HG03378 (cell line): ENCODE measurements around the gene MTHFR.
A peak's percentile ranks its signal among the peaks of the same experiment; 100 is the strongest.
"Not testable (repeated sequence)": the region's sequence is repeated elsewhere in the genome, so short reads cannot be mapped to it uniquely, and the experiment has no call there.

Source experiments
- ATAC-seq: cut with Tn5 transposase; IDR thresholded peaks from one replicate; pipeline ENCODE4 v1.9.1; 2021; ENCODE audit warnings: mild to moderate bottlenecking, moderate library complexity; ENCODE audit not compliant: unreplicated experiment

The MTHFR gene

DNA sequence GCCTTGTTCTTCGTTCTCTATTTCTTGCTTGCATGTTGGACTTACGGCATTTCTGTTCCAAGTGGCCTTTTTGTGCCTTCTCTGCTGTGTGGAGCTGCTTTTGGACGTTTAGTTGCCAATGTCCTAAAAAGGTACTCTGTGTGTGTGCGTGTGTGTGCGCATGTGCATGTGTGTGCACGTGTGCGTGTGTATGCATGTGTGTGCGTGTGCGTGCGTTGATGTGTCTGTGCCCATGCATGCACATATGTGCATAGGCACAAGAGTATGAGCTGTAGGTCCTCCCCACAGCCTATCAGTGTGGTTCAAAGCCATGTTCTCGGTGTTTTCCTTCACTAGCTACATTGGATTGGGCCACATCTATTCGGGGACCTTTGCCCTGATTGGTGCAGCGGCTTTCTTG lies 28.1 kb upstream of the MTHFR start:
- no peak for ATAC-seq

DNA sequence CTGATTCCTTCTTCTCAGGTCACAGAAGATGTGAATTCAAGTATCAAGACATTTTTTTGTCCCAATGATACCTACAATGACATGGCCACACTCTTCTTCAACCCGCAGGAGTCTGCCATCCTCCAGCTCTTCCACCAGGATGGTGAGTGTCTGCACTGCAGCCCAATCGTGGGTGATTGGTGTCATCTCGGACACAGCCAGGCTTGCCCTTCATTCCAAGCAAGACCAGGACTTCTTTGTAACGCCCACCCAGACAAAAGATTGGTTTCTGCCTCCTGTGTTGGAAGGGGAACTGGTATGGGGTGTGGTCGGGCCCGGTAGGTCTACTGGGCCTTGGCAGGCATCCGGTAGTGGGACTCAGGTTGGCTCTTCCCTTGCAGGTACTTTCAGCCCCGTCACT lies 27.7 kb upstream of the MTHFR start:
- no peak for ATAC-seq

DNA sequence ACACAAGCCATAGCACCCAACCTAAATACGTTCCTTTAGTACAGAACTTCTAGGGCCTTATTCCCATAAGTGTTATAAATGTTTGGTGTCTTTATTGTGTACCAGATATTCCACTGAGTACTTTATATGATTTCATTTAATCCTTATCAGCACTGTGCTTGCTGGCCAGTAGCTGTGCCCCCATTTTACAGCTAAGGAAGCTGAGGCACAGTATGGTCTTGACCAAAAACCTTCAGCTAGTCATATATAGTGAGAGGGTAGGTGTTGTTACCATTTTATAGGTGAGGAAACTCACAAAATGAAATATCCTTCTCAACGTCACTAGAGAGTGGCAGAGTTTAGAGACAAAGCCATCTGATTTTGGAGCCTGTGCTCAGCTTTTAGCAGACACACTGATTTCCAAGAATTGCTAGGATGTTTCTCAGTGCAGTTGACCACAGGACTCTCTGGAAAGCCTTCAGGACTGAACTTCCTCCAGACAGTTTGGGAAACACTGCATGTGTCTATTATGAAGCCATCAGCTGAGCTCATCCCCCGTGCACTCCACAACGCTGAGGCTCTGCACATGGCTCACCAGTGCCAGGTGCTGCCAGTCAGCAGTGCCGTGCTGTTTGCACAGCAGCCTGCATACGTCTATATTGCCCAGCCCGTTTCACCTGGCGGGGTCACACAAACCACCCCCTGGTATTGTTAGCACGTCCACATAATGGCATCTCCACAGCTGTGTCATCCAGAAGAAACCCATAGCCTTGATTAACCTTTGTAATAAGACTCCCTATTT lies 26.4 kb upstream of the MTHFR start:
- ATAC-seq, result no peak

DNA sequence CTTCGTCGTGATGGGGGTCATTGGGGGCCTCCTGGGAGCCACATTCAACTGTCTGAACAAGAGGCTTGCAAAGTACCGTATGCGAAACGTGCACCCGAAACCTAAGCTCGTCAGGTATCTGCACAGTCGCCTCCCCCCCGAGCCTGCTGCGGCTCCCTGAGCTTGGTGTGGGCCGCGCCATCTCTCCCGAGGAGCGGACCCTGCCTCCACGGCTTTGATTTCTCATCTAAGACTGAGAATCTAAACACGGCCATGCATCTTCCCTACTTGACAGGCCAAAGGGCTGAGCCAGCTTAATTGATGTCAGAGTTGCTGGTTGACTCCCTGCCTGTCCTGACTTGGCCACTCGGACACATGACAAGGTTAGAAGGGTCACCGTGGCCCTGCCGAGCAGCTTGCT lies 22.7 kb upstream of the MTHFR start:
- no peak for ATAC-seq

DNA sequence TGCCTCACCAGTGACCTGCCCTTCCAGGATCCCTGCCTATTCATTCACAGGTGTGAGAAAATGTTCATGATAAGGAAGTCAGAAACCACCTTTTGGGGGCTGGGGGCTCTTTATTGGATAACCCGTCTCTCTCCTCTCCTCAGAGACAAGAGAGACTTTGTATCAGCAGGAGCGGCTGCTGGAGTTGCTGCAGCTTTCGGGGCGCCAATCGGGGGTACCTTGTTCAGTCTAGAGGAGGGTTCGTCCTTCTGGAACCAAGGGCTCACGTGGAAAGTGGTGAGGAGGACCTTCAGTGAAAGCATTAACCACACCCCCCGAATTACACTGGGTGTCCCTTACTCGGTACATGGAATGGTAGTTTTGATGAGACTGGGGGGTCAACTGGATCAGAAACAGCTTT lies 21.2 kb upstream of the MTHFR start:
- no peak for ATAC-seq

DNA sequence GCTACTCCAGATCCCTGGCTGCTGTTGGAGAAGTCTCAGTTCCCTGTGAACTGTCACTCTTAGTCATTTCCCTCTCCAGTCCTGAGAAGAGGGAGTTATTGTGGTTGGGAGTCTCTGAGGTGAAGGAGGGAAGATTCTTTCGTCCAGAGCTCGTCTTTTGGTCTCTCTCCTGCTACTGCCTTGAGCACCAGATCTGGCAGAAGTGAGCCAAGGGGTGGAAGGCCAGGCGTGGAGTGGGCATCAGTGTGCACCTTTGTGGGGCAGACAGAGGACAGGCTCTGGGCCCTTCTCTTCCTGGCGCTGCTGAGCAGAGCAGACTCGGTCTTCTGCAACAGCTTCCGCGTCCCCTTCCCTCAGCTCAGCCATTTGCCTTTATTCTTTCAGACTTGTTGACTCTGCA lies 19.4 kb upstream of the MTHFR start:
- ATAC-seq, result no peak

DNA sequence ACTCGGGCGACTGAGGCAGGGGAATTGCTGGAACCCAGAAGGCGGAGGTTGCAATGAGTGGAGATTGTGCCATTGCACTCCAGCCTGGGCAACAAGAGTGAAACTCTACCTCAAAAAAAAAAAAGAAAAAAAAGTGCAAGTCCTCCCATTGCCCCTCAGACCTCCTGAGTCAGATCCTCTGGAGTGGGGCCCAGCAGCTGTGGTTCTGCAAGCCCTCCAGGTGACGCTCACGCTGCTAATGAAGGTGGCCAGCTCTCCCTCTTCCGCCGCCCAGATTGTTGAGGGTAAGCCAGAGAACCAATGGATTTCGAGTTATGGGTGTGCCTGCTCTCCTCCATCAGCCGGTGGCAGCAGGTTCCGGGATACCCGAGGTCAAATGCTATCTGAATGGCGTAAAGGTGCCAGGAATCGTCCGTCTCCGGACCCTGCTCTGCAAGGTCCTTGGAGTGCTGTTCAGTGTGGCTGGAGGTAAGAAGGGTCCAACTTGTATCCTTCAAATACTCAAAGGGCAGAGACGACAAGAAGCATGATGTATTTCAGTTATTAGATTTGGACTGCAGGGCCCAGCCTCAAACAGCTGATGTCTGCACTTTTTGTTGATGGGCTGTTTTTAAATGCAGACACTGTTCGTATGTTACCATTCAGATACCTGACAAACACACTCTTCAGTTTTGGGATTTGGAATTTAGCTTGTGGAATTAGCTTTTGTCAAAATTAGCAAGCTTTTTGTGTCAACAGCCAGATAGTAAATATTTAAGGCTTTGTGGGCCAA lies 17.8 kb upstream of the MTHFR start:
- no peak for ATAC-seq

DNA sequence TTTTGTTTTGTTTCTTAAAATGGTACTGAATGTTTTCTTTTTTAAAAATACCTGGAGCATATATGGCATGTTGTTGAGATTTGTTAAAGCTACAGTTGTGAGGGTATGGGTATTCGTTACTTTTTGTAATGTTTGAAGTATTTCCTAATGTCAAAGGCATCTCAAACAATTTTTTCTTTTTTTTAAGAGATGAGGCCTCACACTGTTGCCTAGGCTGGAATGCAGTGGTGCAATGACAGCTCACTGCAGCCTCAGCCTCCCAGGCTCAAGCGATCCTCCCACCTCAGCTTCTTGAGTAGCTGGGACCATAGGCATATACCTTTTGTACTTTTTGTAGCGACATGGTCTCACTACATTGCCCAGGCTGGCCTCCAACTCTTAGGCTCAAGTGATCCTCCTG lies 16.3 kb upstream of the MTHFR start:
- no peak for ATAC-seq

DNA sequence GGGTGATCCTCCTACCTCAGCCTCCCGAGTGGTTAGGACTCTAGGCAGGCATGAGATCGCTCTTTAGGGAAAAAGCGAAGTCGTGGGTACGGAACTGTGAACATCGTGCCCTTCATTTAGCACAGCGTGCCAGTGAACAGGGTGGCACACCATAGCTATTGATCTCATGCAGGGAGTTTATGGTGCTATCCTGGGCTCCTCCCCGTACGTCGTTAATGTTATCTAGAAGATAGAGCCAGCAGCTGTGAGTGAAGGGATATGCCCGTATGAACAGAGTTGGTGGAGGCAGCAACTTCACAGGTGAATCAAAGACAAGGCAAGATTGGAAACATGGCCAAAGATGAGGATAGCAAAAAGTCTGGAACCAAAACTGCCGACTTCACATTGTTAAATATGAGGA lies 11.4 kb upstream of the MTHFR start:
- ATAC-seq, result no peak

DNA sequence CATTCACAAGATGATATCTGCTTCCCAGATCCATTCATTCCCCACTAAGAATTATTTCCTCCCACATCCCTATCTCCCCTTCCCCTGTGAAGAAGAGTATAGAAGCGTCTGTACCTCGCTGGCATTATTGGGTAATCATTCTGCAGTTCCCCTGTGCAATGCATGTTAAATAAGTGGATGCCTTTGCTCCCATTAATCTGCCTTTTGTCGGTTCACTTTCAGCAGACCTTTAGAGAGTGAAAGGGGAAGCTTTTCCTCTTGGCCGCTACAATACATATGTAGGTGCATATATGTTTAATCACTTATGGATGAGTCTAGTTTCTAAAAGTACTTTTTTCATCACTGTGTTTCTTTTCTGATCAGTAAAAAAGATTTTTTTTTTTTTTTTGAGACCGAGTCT lies 7.3 kb upstream of the MTHFR start:
- ATAC-seq, result no peak

DNA sequence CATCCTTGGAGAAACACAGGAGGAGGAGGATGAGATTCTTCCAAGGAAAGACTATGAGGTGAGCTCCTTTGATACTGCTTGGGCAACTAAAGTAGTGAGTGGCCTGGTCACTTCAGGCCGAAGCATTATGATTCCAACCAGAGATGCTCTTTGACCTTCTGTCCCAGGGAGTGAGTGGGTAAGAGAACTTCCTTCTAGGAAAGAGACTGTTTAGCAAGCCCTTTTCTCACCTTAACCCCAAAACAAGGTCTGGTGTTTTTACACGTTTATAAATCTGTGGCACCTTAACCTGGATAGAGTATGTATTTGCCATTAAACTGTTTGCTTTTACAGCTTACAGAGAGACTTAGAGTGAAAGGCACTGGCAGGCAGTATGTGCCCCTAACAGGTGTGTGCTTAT lies 1.4 kb upstream of the MTHFR start:
- ATAC-seq, result no peak

DNA sequence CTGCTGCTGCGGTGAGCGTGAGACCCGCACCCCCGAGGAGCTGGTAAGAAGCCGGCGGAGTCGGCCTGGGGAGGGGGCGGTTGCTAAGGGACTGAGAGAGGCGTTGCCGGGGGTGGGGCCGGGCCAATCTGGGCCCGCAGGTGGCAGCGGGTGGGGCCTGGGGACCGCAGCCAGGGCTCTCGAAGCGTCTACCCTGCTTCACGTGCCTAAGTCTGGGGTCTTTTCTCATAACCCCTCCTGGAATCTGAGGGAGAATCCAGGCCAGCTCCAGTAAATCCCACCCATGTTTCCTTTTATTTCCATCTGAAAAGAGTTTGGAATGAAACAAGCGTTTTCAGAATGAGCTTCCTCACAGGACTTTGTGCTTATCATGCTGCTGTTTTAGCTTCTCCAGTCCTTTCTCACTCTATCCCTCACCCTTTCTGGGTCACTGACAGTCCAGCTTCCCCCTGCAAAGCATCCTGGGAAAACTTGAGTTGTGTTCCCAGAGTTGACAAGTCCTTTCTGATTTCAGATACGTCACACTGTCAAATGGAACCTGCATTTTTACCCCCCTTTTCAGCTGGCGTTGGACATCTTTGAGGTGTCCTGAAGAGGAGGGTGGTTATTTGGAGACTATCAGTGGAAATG lies 658 bp upstream of the MTHFR start:
- ATAC-seq, result peak; percentile 10

DNA sequence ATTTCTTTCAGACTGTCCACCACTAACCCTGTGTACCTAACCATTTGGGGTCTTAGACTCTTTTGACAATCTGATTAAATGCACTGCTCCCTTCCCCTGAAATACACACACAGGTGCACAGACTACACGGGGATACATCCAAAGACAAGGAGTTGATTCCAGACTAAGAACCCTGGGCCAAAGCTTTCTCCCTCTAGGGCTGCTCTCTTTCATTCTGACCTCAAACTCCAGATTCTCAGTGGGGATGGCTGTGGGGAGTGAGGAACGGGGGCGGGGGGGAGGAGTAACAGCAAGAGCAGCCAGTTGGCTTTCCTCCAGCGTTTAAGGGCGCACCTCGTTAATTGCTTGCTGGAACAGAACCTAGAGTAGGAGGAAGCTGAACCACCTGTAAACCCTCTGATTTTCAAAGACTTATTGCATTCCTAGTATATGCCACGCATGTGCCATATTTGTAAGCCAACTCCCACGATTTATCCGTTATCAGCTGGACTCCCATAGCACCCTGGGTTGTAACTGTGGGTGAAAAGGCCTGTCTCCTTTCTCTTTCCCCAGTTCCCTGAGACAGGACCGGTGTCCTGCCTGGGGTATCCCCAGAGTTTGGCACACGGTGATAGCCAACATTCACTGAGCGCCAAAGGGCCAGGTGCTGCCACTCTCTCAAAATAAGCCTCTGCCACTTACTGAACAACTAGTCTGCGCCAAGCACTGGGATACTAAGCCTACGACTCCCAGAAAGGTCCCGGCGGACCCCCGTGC lies 920 bp downstream of the MTHFR start:
- no peak for ATAC-seq

DNA sequence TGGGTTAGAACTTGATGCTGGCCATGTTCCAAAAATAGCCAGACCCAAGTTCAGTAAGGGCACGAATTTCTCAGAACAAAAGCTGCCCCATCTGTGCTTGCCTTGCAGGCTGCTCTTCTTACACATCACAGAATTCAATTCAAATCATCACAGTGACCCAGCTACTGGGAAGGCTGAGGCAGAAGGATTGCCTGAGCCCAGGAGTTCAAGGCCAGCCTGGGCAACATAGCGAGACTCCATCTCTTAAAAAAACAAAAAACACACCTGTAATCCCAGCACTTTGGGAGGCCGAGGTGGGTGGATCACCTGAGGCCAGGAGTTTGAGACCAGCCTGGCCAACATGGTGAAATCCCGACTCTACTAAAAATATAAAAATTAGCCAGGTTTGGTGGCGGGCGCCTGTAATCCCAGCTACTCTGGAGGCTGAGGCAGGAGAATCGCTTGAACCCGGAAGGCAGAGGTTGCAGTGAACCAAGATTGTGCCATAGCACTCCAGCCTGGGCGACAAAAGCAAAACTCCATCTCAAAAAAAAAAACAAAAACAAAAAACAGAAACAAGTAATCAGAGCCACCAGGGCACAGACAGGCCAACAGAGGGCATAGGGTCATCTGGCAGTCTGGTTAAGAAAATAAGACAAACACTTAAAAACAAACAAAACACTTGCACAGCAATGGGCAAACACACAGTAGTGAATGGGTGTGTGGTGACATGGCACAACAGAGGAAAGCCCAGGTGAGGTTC lies 1.7 kb downstream of the MTHFR start:
- ATAC-seq, result not testable (repeated sequence)

DNA sequence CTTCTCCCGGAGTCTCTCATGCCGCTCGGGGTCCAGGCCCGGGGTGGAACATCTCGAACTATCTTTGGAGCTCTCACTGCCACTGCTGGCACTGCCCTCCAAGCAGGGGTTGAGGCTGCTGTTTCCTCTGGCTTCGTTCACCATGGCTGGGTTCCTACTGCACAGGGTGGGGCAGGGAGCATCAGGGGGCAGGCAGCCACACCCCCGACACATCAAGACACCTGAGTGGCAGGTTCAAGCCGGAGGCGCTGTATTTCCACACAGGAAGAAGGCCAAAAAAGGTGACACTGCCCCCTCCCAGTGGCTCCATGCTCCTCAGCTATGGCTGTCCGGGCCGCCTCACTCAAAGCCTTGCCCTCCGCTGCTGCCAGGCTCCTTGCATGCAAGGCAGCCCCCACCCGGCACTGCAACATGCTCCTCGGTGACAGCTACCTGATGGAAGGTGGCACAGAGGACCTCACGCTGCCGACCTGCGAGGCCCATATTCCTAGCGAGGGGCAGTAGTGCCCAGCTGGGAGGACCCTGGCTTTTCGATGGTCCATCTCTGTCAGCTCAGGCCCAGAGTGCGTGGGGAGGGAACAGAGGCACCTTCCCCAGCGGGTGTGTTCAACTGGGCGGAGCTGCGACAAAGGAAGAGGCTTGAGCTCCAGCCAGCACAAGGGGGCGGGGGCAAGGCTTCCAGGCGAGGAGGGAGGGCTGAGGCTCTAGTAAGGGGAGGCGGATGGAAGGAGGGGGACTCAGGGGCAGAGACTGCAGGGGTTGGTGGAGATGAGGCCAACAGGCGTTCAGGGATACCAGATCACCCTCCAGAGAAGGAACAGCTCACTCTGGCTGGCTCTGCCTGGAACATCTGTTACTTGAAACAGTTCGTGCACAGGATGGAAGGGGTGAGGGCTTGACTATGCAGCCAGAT lies 2.5 kb downstream of the MTHFR start:
- ATAC-seq, result no peak

DNA sequence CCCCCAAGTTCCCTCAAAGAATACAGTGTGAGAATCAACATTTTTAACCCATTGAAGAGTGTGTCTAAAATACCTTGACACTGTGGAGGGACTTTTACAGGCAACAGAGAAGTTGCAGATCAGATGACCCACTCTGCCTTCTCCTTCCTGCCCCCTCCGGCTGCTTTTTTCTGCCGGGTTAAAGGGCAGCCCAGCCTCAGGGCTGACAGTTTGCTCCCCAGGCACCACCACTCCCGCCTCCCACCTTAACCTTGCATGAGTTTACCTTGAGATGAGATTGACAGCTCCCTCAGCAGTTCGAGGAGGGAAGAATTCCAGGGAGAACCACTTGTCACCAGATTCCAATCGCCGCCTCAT lies 3.2 kb downstream of the MTHFR start:
- ATAC-seq, result no peak

DNA sequence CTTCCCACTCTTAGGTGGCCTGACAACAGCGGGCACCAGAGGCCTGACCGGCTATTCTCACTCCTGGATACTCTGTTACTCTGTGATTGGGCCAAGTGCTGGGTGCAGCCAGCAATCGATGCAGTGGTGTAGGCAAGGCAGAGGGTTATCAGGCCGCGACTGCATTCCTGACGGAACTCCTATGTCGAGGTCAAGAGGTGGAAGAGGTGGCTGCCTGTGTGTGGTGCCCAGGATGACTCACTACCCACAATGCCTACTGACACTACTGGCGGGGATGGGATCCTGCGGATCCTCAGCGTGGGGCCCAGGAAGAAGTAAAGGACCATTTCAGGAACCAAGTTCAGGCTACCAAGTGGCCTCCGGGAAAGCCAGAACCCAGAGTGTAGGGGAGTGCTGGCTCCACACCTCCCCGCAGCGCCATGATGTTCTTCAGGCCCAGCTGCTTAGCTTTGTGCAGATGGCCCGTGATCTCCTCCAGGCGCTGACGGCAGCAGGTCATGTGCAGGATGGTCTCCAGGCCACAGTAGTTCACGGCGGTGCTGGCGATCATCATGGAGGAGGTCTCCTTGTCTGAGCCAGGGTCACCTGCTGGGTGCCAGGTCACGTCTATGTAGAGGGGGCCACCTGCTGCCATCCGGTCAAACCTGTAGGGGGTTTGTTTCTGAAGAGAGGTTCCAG lies 4.9 kb downstream of the MTHFR start:
- ATAC-seq, result no peak

DNA sequence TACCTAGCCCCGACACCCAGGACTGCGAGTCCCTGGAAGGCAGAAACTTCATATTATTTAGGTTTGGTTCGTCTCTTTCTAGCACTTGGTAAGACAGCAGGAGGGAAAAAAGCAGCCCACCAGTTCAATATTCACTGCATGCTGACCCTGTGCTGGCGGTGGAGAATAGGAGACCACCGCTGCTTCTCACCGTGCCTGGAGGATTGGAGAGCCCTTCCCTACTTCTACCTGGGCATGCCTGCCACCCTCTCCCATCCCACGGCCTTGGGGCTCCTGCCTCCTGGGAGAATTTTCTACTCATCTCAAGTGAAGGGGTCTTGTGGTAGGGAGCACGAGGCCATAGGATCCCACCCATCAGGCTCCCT lies 5.4 kb downstream of the MTHFR start:
- ATAC-seq, result no peak

DNA sequence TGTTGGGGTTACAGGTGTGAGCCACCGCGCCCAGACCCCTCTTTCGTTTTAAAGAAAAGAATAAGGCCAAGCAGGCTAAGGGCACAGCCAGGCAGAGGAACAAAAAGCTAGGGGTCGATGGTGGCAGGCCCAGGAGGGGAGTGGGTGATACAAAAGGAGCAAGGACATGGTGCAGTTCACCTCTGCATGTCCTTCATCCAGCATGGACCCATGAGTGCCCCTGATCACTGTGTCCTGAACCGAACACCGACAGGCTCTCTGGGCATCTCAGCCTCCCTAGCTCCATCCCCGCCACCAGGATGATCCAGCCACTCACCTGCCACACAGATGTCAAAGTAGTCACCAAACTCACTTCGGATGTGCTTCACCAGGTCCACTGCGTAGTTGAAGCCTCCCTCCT lies 5.9 kb downstream of the MTHFR start:
- no peak for ATAC-seq
